HCT116 (cell line): ENCODE measurements around the gene OR10A4. TPM values are rescaled to one million over a fixed set of nuclear protein-coding genes. Genes with fewer than 3 reads are reported as not detected.

Source experiments
- ATAC-seq: fragments of 200-7000 bp; cut with Tn5 transposase; 2 replicates; pipeline ENCODE4 v1.9.1; 2020; ENCODE audit warnings: mild to moderate bottlenecking, moderate library complexity
- BruUV-seq: library from RNA; stranded (reverse); fragments of 400-500 nt; replicated peaks from 2 replicates; lab custom pipeline; 2021; lab: Mats Ljungman, UMichigan
- CTCF ChIA-PET: fragments of 300-600 bp; sonication (Branson Sonifier 250); formaldehyde crosslinking; loops from one replicate; lab custom pipeline; 2021; ENCODE audit warnings: antibody characterized with exemption; lab: Charles Lee
- POLR2A ChIA-PET: fragments of 300-600, 350-600 bp; sonication (Branson Sonifier 250); formaldehyde crosslinking; loops from one replicate; lab custom pipeline; 2021; ENCODE audit warnings: antibody characterized with exemption; lab: Charles Lee
- RAD21 ChIA-PET, 2 experiments: fragments of 300-600 bp; sonication (Branson Sonifier 250); formaldehyde crosslinking; loops; one replicate each; lab custom pipeline; 2023; ENCODE audit warnings: low total read pairs in 2 of 2; ENCODE audit not compliant: uncharacterized antibody in 2 of 2, unreplicated experiment in 2 of 2, low non-redundant PET in 1 of 2; lab: Charles Lee
- DNase-seq: peaks from one replicate; pipeline ENCODE4 v3.0.0-alpha.2; 2010; ENCODE audit warnings: low read depth, low spot score
- H2AFZ ChIP-seq: fragments of 200-600 bp; shearing (Covaris generic), sonication (generic); 2 replicates; pipeline ENCODE4 v1.6.1; 2017; ENCODE audit warnings: low read depth, mixed run types, mixed read lengths, antibody characterized with exemption, low read length; ENCODE audit not compliant: poor library complexity, severe bottlenecking
- H3K27ac ChIP-seq: 2 replicates; pipeline ENCODE4 v1.5.1; 2012; ENCODE audit warnings: low read depth, low read length
- H3K27me3 ChIP-seq: fragments of 200-600 bp; sonication (generic); 2 replicates; pipeline ENCODE4 v1.6.1; 2016; ENCODE audit warnings: mixed run types, low read length, mixed read lengths; ENCODE audit not compliant: insufficient read depth
- H3K36me3 ChIP-seq, 2 experiments: fragments of 200-500 bp in 1 of 2; fragments of 200-600 bp in 1 of 2; sonication (Bioruptor generic) in 1 of 2; sonication (generic) in 1 of 2; 2 replicates each; pipeline versions ENCODE4 v1.5.1 to v1.6.1; 2014 to 2016; ENCODE audit warnings: low read length in 2 of 2, inconsistent platforms in 1 of 2, mixed read lengths in 1 of 2, mixed run types in 1 of 2; ENCODE audit not compliant: insufficient read depth in 2 of 2, control insufficient read depth in 1 of 2
- H3K4me1 ChIP-seq, 2 experiments: fragments of 200-600 bp in 1 of 2; sonication (generic) in 1 of 2; 2 replicates each; pipeline versions ENCODE4 v1.5.1 to v1.6.1; 2012 to 2017; ENCODE audit warnings: low read length in 2 of 2, inconsistent platforms in 1 of 2, mild to moderate bottlenecking in 1 of 2, mixed read lengths in 1 of 2, mixed run types in 1 of 2, moderate library complexity in 1 of 2; ENCODE audit not compliant: insufficient read depth in 2 of 2, control insufficient read depth in 1 of 2
- H3K4me2 ChIP-seq: fragments of 200-600 bp; sonication (generic); 2 replicates; pipeline ENCODE4 v1.6.1; 2017; ENCODE audit warnings: mixed run types, low read length, mixed read lengths
- H3K4me3 ChIP-seq, 2 experiments: fragments of 200-600 bp in 1 of 2; sonication (generic) in 1 of 2; replicated peaks in 1 of 2; 2 replicates each; pipeline ENCODE4 v1.5.1; 2011 to 2016; ENCODE audit warnings: low read length in 2 of 2, control low read depth in 1 of 2, low read depth in 1 of 2, mild to moderate bottlenecking in 1 of 2, mixed read lengths in 1 of 2, mixed run types in 1 of 2
- H3K79me2 ChIP-seq: fragments of 200-600 bp; sonication (generic); 2 replicates; pipeline ENCODE4 v1.6.1; 2017; ENCODE audit warnings: mild to moderate bottlenecking, mixed run types, low read length, moderate library complexity, mixed read lengths; ENCODE audit not compliant: insufficient read depth
- H3K9ac ChIP-seq: fragments of 200-600 bp; sonication (generic); 2 replicates; pipeline ENCODE4 v1.6.1; 2016; ENCODE audit warnings: low read length, mixed read lengths
- H3K9me2 ChIP-seq: fragments of 200-600 bp; sonication (generic), shearing (Covaris generic); 2 replicates; pipeline ENCODE4 v1.6.1; 2017; ENCODE audit warnings: mixed run types, mild to moderate bottlenecking, moderate library complexity; ENCODE audit not compliant: insufficient read depth
- H3K9me3 ChIP-seq, 2 experiments: fragments of 200-500 bp in 1 of 2; fragments of 200-600 bp in 1 of 2; sonication (Bioruptor generic) in 1 of 2; sonication (generic) in 1 of 2; 2 replicates each; pipeline ENCODE4 v1.6.1; 2014 to 2017; ENCODE audit warnings: low read length in 2 of 2, mixed read lengths in 2 of 2, inconsistent platforms in 1 of 2, low read depth in 1 of 2, mild to moderate bottlenecking in 1 of 2, mixed run types in 1 of 2, moderate library complexity in 1 of 2; ENCODE audit not compliant: control insufficient read depth in 1 of 2, insufficient read depth in 1 of 2
- H4K20me1 ChIP-seq: fragments of 200-600 bp; sonication (generic), shearing (Covaris generic); 2 replicates; pipeline ENCODE4 v1.6.1; 2017; ENCODE audit warnings: mixed run types, mild to moderate bottlenecking, moderate library complexity; ENCODE audit not compliant: insufficient read depth
- ATF3 ChIP-seq: IDR thresholded peaks from 2 replicates; pipeline ENCODE4 v1.6.1; 2012
- CBX3 ChIP-seq: IDR thresholded peaks from 2 replicates; pipeline ENCODE4 v1.6.1; 2012; ENCODE audit warnings: low read depth
- EGR1 ChIP-seq: IDR thresholded peaks from 2 replicates; pipeline ENCODE4 v1.6.1; 2012; ENCODE audit warnings: low read depth
- ELF1 ChIP-seq: IDR thresholded peaks from 2 replicates; pipeline ENCODE4 v1.6.1; 2012; ENCODE audit warnings: low read depth, borderline replicate concordance
- EZH2 ChIP-seq: fragments of 200-600 bp; sonication (generic); IDR thresholded peaks from 2 replicates; pipeline ENCODE4 v1.6.1; 2017; ENCODE audit warnings: antibody characterized with exemption, mixed run types
- JUND ChIP-seq: IDR thresholded peaks from 2 replicates; pipeline ENCODE4 v1.6.1; 2012
- MAX ChIP-seq: IDR thresholded peaks from 2 replicates; pipeline ENCODE4 v1.6.1; 2012
- POLR2A ChIP-seq: IDR thresholded peaks from 2 replicates; pipeline ENCODE4 v1.7.0; 2011; ENCODE audit warnings: borderline replicate concordance; ENCODE audit not compliant: insufficient read depth, insufficient read length; ENCODE audit errors: extremely low read depth
- POLR2AphosphoS5 ChIP-seq: IDR thresholded peaks from 2 replicates; pipeline ENCODE4 v1.6.1; 2011; ENCODE audit warnings: mild to moderate bottlenecking, low read depth, low read length, moderate library complexity
- SP1 ChIP-seq: IDR thresholded peaks from 2 replicates; pipeline ENCODE4 v1.6.1; 2012; ENCODE audit warnings: low read depth
- ZBTB33 ChIP-seq: IDR thresholded peaks from 2 replicates; pipeline ENCODE4 v1.6.1; 2011; ENCODE audit warnings: mild to moderate bottlenecking, low read length, moderate library complexity; ENCODE audit not compliant: insufficient replicate concordance; ENCODE audit errors: extremely low read depth
- ZFX ChIP-seq: fragments of 450-650 bp; IDR thresholded peaks from 2 replicates; pipeline ENCODE4 v1.6.1; 2017
- ZNF274 ChIP-seq: fragments of 200-500 bp; sonication (Bioruptor generic); IDR thresholded peaks from 2 replicates; pipeline ENCODE4 v1.6.1; 2014; ENCODE audit warnings: mild to moderate bottlenecking, low read depth, low read length, inconsistent platforms
- intact Hi-C: fragments of 100-400 bp; cut with micrococcal nuclease; formaldehyde crosslinking; loops from 2 replicates; pipeline ENCODE4 v1.10.0; 2022
- total RNA-seq: library from RNA; stranded (reverse); gene quantifications from one replicate; pipeline ENCODE4 v1.2.1, GENCODE V29; 2021; ENCODE audit not compliant: unreplicated experiment

OR10A4 gene
- total RNA-seq, 1 experiment from 2014 or later, result not detected

- Histone ChIP-seq H4K20me1 (no peaks in the 10 kb centered on the region), H3K79me2 (no peaks in the 10 kb centered on the region), H3K36me3 (no peaks in the 10 kb centered on the region), H3K4me3 (no peak within 1 kb of the TSS), H3K27me3 (no peaks in the 10 kb centered on the region), H3K9me3 (no peaks in the 10 kb centered on the region), H3K4me1 (no peaks in the 10 kb centered on the region), H2AFZ (no peak within 1 kb of the TSS), H3K9me2 (no peaks in the 10 kb centered on the region), H3K27ac (no peak within 1 kb of the TSS), H3K4me2 (no peak within 1 kb of the TSS), H3K9ac (no peak within 1 kb of the TSS)
- intact Hi-C loops, result no loop called here
- DNase-seq (no peak), ATAC-seq (0 out of 2 replicates have a peak, but pooled peaks have one; percentile 30)
- BruUV-seq, result no TSS peak
- ChIA-PET POLR2A (no interaction called here), RAD21 (no interaction called here), CTCF (no interaction called here)
- TF ChIP-seq EZH2, result no peak
Observed at GRCh38 chr11:6862961-6863360, 13.5 kb upstream of the OR10A4 start, which contains the start of gene OR10A2. OR10A2 (plus strand) TSS chr11:6863057; CDS start chr11:6869755, 6,698 bp downstream.

- POLR2A ChIA-PET, result no interaction called here
- TF ChIP-seq ZNF274 (no peak), POLR2AphosphoS5 (no peak), EZH2 (no peak), SP1 (no peak), ZFX (no peak), JUND (no peak), POLR2A (no peak), MAX (no peak), EGR1 (no peak), CBX3 (no peak), ATF3 (no peak), ELF1 (no peak), ZBTB33 (no peak)
- TF ChIP-seq, all 23 proteins: peak for 0
Observed at GRCh38 chr11:6864438-6864837, 12.0 kb upstream of the OR10A4 start.

More at GRCh38 chr11:6864438-6864837, 12.0 kb upstream of the OR10A4 start:
- no peak overlapping the region for H3K9ac ChIP-seq
- H3K9me3 ChIP-seq, result no peaks in the 10 kb centered on the region
- no peak overlapping the region for H3K27ac ChIP-seq
- no peaks in the 10 kb centered on the region for H3K79me2 ChIP-seq
- H3K27me3 ChIP-seq, result peaks cover 3% of the 10 kb centered on the region; the same call in 1 of the 2 replicates
- ChIA-PET RAD21 (no interaction called here), CTCF (no interaction called here)
- no peaks in the 10 kb centered on the region for H3K9me2 ChIP-seq
- H3K4me2 ChIP-seq, result no peak overlapping the region
- no peaks in the 10 kb centered on the region for H3K36me3 ChIP-seq
- intact Hi-C loops, result no loop called here
- no peaks in the 10 kb centered on the region for H3K4me1 ChIP-seq
- no peak overlapping the region for H3K4me3 ChIP-seq
- DNase-seq (no peak), ATAC-seq (no peak)
- H4K20me1 ChIP-seq, result no peaks in the 10 kb centered on the region
- BruUV-seq, result no TSS peak
- H2AFZ ChIP-seq, result no peak overlapping the region
